GM18517 (cell line): ENCODE results near the gene CRIP2.

Experiments used
- ATAC-seq: cut with Tn5 transposase; IDR thresholded peaks from one replicate; pipeline ENCODE4 v1.9.1; 2021; ENCODE audit warnings: mild to moderate bottlenecking, moderate library complexity; ENCODE audit not compliant: unreplicated experiment

Gene CRIP2

DNA sequence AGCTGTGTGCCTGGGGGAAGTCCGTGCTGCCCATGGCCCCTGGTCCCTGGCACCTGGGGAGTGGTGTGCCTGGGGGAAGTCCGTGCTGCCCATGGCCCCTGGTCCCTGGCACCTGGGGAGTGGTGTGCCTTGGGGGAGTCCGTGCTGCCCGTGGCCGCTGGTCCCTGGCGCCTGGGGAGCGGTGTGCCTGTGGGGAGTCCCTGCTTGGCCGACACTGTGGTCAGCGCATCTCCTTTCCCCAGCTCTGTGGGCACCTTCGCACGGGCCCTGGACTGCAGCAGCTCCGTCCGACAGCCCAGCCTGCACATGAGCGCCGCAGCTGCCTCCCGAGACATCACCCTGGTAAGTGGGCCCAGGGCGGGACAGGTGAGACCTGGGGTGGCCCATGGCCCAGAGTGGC is 14.5 kb upstream of the CRIP2 start:
- ATAC-seq: no peak

DNA sequence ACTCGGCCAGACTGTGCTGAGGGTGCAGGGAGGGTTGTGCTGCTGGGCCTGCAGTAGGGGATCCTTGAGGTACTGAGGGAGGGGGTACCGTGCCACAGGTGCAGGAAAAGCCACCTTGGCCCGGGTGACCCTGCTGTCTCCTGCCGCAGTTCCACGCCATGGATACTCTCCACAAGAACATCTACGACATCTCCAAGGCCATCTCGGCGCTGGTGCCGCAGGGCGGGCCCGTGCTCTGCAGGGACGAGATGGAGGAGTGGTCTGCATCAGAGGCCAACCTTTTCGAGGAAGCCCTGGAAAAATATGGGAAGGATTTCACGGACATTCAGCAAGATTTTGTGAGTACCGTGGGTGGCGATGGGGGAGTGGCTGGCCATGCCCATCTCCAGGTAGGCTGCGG is 14.0 kb upstream of the CRIP2 start:
- ATAC-seq: no peak

DNA sequence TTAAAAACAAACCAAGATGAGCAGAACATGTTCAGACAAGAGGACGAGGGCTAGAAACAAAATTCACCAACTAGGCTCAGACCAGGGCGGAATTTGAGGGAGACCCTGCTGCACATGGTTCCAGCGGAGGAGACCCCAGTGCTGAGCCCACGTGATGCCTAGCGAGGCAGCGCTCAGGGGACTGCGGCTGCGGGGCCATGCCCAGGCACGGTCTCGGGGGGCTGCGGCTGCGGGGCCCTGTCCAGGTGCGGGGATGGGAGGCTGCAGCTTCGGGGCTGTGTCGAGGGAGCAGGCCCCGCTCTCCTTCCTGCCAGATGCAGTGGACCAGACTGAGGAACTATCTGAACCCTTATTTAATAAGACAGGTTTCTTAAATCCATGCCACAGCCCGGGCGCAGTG is 12.7 kb upstream of the CRIP2 start:
- no peak for ATAC-seq

DNA sequence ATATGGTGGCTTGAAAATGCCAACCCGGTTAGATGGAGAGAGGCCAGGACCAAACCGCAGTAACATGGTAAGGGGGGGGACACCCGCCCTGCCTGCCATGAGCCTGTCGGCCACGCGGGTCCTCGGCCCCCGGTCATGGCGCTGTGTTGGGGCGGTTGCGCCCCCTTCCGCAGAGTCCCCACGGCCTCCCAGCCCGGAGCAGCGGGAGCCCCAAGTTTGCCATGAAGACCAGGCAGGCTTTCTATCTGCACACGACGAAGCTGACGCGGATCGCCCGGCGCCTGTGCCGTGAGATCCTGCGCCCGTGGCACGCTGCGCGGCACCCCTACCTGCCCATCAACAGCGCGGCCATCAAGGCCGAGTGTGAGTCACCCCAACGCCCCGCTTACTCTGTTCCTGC is 10.1 kb upstream of the CRIP2 start:
- no peak for ATAC-seq

DNA sequence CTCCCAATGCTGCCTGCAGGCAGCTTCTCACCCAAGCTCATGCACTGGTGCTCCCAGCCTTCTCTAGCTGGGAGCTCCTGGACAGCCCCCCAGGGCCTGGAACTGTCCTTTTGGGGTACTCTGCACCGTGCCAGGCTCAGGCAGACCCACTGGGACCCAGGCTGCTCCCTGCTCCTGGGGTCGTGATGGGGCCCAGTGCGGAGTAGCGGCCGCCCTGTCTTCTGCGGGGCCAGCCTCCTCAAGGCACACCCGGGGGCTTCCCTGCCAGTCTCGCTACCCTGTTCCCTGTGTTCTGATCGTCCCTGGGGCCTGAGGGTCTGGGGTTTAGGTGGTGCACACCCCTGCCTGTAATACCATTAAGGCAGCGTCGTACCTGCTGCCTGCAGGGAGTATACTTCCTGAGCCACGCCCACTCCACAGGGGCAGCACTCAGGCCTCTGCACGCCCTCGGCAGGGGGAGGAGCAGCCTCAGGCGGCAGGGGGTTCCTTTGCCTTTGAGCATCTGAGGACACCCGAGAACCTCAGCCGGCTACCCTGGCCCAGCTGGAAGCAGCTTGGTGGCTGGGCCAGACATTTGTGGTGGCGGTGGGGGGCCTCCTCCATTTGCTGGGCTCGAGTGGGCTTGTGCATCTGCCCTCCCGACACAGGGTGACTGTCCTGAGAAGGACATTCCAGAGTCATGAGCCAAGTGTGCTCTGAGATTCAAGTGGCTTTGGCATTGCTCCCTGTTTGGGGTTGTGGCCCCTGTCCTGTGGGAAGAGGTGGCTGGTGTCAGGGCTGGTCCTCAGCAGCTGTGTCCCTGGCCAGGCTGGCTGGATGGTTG is 9.2 kb upstream of the CRIP2 start:
- no peak for ATAC-seq

DNA sequence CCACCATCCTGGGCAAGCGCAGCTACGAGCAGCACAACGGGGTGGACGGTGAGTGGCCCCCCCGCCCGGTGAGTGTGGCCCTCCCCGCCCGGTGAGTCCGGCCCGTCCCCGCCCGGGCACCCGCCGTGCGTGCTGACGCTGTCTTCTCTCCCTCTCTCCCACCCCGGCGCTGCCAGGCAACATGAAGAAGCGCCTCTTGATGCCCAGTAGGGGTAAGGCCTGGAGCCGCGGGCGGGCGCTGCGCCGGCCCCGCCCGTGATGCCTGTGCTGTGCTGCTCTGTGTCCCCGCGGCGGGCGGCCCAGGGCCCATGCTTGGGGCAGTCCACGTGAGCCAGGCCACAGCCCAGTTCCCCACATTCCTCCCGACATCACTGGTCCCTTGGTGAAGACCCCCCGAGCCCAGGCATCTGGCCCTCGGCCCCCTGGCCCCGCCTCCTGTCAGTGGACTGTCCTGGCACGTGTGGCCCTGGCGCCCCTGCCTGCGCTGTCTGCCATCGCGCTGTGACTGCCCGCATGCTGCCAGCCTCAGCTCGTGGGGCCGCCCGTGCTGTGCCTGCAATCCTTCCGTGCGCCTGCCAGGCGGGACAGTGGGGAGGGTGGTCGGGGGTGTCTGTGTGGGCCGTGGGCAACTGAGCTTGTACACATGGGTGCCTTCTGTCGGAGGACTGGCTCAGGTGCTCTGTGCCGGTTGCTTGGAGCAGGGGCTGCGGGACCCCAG is 7.9 kb upstream of the CRIP2 start:
- no peak for ATAC-seq

DNA sequence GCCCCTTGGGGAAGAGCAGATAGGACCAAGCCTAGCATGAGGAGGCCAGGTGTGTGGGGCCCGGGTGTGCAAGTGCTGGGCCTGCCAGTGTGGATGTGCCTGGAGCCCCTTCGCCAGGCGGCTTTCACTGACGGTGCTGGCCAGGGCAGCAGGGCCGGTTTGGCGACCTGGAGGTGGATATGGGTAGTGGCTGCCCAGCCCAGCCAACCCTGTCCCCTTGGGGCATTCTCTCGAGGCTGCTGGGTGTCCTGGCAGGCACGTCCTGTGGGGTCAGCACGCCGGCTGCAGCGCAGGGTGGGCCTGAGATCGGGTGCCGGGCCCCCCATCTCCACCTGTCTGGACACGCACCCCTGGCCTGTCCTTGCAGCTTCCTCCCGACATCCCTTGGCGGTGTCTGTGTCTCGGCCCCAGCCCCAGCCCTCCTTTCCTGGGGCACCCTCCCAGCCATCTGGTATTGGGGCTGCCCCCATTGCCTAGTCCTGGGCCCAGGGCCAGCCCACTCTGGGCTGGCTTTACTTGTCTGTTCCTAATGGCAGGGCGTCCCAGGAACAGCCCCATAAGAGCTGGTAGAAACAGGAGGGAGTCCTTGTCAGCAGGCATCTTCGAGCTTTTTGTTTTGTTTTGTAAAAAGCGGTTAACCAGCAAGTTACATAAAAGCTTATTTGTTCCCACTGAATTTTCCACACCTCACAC is 7.2 kb upstream of the CRIP2 start:
- no peak for ATAC-seq

DNA sequence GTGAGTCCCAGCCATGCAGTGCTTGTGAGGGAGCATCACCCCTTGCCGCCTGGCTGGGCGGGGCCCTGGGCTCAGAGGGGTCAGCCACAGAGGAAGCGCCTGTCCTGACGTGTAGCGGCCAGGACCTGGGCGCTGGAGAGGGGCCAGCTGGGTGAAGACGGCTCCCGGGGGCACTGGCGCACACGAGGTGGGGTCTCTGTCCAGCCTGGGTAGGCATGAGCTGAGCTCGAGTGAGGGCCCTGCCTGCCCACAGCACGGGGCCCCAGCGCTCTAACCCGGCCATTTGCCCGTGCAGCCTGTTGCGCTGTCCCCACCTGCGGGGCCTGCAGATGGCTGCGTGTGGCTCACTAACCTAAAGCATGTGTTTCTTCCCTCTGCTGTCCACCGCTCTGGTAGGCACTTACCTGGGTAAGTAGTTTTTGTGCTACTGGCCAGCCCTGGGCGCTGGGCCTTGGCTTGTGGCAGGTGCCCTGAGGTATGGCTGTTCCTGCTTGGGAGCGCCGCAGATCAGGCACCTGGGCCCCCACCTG is 6.6 kb upstream of the CRIP2 start:
- ATAC-seq: no peak

DNA sequence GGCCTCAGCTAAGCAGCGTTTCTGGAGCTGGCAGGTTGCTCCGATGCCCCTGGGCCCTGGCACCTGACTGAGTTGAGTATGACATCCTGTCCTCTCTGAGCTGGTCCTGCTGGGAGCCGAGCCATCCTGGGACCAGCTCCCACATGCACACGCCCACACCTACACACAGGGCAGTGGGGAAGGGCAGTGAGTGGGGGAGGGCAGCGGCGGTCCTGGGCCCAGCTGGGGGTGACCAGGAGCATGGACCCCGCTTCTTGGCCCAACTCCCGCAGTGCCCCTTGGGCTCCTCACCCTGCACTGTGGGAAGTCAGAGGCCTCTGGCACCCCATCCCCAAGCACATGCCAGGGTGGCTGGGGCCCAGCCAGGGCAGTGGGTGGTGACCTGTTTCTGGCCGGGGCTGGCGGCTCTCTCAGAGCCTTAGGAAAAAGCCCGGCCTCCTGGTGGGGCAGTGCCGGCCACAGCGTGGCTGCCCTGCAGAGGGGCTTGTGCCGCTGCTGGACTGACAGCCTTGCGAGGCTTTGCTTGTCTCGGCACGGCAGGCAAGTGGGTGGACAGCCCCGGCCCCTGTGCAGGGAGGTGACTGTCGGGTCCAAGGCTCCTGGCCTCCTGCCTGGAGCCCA is 5.9 kb upstream of the CRIP2 start:
- ATAC-seq: no peak

DNA sequence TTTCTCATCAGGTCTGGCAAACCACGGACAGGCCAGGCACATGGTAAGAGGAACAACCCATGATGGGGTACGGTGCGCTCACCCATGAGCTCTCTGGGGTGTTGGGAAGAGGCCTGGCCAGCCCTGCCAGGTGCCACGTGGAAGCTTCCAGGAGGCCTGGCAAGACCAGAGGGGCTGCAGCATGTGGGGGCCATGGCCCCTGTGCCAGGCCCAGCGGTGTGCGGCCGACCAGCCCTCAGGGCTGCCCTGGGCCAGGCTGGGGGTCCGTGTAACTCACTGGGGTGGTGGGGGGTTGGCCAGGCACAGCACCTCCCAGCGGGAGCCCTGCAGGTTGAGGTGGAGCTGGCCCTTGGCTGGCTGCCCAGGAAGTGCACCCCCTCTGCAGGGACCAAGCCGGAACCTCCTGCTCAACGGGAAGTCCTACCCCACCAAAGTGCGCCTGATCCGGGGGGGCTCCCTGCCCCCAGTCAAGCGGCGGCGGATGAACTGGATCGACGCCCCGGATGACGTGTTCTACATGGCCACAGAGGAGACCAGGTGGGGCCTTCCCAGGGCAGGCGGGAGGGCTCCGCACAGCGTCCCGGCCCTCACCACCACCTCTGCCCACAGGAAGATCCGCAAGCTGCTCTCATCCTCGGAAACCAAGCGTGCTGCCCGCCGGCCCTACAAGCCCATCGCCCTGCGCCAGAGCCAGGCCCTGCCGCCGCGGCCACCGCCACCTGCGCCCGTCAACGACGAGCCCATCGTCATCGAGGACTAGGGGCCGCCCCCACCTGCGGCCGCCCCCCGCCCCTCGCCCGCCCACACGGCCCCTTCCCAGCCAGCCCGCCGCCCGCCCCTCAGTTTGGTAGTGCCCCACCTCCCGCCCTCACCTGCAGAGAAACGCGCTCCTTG is 4.9 kb upstream of the CRIP2 start:
- ATAC-seq: no peak

DNA sequence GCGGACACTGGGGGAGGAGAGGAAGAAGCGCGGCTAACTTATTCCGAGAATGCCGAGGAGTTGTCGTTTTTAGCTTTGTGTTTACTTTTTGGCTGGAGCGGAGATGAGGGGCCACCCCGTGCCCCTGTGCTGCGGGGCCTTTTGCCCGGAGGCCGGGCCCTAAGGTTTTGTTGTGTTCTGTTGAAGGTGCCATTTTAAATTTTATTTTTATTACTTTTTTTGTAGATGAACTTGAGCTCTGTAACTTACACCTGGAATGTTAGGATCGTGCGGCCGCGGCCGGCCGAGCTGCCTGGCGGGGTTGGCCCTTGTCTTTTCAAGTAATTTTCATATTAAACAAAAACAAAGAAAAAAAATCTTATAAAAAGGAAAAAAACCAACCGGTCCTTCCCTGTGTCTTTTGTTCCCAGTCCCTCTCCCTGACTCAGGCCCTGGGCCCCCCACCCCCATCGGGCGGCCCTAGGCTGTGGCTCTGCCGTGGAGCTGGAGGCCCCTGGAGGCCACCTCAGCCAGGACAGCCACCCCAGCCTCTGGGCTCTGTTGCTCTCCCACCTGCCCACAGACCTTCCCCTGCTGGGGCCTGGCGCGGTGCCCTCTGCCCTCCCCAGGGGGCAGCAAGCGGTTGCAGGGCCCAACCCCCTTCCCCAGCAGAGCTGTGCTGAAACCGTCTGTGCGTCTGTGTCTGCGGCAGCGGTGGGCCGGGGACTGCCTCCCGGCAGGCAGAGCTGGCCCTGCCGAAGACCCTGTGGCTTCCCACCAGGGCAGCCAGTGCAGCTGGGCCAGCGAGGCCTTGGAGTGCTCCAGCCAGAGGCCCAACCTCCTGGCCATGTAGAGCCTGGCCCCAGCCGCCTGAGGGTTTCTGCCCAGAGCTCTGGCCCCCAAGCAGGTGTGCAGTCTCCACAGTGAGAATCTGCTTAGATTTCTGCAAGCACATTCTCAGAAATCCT is 4.0 kb upstream of the CRIP2 start:
- ATAC-seq: no peak

DNA sequence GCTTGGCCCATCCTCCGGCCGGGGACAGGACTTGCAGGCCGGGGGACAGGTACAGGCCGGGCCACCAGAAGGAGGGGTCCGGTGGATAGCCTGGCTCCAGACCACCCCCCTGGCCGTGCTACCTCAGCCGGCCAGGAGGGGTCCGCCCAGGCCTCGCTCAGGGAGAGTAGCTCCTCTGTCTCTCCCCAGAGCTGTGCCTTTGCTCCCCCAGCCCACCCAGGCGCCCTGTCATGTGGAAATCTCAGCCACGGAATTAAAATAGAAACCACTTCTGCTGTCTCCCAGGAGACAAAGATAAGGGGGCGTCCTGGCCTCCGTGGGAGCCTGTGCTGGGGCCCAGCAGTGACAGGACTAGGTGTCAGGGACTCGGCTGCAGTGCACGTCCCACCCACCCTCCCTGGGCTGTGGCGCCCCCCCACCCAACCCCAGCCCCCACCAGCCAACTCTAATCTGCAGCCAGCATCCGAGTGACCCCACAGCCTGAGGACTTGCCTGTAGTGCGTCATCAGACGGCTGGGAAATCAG is 3.3 kb upstream of the CRIP2 start:
- ATAC-seq: no peak

DNA sequence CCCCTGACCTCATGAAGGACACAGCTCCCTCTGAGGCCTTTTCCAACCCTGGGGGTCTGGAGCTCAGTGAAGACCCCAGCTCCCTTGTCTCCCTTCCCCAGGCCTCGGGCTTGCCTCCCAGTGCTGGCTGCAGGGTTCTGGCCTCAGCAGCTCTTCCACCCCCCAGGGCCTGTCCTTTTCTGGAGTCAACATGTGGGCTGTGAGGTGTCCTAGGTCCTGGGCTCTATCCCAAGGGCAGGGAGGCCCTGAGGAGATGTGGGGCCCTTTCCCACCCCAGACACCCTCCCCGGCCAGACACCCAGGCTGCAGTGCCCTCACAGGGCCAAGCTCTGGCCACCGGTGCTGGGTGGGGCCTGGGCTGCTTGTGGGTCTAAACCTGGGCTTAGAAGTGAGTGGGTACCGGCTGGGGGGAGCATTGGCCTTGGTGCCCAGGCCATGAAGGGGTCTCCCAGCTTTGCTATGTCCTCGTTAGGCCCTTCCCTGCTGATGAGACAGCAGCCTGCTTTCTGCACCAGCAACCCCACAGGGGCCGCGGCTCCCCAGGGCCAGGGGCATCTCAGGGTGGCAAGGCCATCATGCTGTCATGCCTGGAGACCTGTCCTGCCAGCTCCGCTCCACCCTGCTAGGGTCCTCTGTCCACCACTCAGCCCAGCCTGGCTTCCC is 2.7 kb upstream of the CRIP2 start:
- ATAC-seq: no peak

DNA sequence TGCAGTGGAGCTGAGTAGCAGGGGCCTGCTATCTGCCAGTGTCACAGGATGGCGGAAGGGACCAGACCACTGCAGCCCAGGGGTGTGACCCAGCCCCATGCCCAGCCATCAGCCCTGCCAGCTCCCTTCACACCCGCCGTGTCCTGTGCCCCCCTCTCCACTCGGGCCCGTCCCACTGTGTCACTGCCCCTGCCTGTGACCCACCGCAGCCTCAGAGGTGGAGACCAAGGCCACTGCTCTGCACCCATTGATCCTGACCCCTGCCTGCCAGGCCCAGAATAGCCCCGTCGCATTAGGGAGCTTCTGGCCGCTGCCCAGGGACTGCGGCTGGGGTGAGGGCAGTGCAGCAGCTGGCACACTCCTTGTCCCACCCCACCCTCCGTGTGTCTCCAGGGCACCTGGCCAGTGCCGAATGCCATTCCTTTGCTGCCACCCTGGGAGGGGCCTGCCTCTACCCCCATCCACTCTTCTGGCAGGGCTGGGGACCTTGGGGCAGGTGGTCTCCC is 2.1 kb upstream of the CRIP2 start:
- no peak for ATAC-seq

DNA sequence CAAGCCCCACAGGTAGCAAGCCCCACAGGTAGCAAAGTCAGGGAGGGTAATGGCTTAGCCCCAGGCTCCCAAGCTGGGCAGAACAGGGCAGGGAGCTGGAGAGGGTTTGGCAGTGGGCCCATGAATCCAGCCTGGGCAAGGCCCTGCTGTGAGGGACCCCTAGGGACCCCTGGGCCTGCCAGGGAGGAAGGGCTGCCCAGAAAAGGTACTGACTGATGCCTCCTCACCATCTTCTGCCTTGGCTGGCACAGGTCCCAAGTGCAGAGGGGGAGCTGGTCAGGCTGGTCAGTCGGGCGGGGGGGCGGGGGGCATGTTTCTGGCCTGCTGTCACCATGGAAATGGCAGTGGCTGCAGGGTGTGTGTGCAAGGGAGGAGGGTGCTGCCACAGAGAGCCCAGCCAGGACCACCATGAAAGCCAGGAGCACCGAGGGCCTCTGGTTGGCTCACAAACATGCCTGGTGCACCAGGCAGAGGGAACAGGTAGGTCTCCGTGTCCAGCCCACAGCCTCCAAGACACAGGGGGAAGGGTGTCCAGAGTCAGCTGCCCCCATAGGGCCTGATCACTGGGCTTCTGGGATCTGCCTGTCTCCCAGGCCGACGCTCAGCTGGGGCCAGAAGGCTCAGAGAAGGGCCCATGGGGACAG is 1.5 kb upstream of the CRIP2 start:
- ATAC-seq: no peak

DNA sequence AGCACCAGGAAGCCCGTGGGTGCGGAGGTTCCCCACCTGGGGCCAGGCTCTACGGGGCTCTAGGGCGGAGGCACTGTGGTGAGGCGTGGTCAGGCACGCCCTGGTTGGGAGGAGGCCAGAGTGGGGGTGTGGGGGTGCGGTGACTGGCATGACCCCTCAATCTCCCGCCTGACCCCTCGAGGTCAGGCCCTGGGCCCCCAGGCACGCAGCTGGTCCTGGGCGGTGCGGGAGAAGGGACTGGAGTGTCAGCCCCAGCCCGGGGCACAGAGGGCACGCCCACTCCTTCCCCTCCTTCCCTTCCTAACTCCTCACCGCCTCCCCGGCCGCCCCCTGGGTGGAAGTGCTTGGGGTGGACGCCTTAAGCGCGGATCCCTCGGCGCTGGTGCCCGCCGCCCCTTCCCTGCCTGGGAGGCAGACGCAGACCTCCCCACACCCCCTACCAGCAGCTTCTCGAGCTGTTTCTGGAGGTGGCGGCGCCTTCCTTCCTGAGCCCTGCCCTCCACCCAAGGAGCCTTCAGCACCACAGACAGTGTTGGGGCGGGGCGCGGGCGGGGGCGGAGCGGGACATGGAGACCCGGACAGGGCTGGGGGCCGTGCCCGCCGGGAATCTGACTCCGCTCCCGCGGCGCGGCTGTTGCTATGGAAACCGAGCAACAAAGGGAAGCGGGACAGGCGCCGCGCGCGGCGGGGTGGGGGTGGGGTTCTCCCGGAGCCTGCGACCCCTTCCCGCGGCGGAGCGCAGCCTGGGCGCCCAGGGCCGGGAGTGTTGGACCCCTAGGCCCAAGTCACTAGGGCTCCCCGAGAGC is 741 bp upstream of the CRIP2 start:
- no peak for ATAC-seq
